Left cardiac atrium (tissue), 4 donors: ENCODE results near the gene FBXO7. TPM values are rescaled to one million over a fixed set of nuclear protein-coding genes. Genes with fewer than 3 reads are reported as not detected.

Experiments used
- ATAC-seq, 2 donors: fragments of 200-7000 bp; cut with Tn5 transposase; one replicate each; pipeline ENCODE4 v1.9.1; 2020; ENCODE audit warnings: mild to moderate bottlenecking in 2 of 2, moderate library complexity in 2 of 2
- DNase-seq: peaks from one replicate; pipeline ENCODE4 v3.0.0-alpha.2; 2020
- intact Hi-C, 2 donors: fragments of 100-400 bp; cut with DNase I; formaldehyde crosslinking; loops; one replicate each; pipeline versions ENCODE4 v1.14.1 to v1.15.1; 2022 to 2023
- total RNA-seq, 2 donors: library from RNA; stranded (reverse); fragmentation: NEBNext Ultra II Directional; extraction: Animal tissue kit (Norgen Biotek cat#: 25700); gene quantifications; one replicate each; pipeline ENCODE4 v1.2.1, GENCODE V29; 2021
- donor health status: DM: no; HTN: yes; CAD: no.
- donor health status: DM: no; HTN: yes; CAD: no; lungs with severe emphysema.
- donor health status: DM: yes; HTN: yes; CAD: no.
- donor health status: Dilated cardiomyopathy.

FBXO7 gene
- total RNA-seq, 2 donors from 2014 or later, result 40.0 to 48.4 TPM

GRCh38 chr22:32542677-32543357 lies 68.2 kb downstream of the FBXO7 start:
- ATAC-seq, result peak; percentile 81 to 84
- DNase-seq, result peak; percentile 59
- intact Hi-C loops, result loop anchor here in 1 of 2 donors (5.0 kb wide), 1 partner anchor 74 kb away; no protein-coding TSS in a partner anchor

- intact Hi-C loops, result loop anchor here in 1 of 2 donors (5.0 kb wide), 1 partner anchor 72 kb away; no protein-coding TSS in a partner anchor
- no peak for DNase-seq
Observed at GRCh38 chr22:32544953-32545558, 70.4 kb downstream of the FBXO7 start.

GRCh38 chr22:32545801-32546200 lies 71.2 kb downstream of the FBXO7 start:
- peak in 1 of 2 donors; percentile 34 for ATAC-seq
- intact Hi-C loops, result no loop called here
- DNase-seq, result peak; percentile 40

More at GRCh38 chr22:32544953-32545558, 70.4 kb downstream of the FBXO7 start:
- ATAC-seq, result no peak

GRCh38 chr22:32546496-32546895 lies 71.9 kb downstream of the FBXO7 start:
- no peak for DNase-seq
- intact Hi-C loops, result no loop called here
- peak; percentile 29 to 45 for ATAC-seq

- DNase-seq, result no peak
- no peak for ATAC-seq
- intact Hi-C loops, result no loop called here
Observed at GRCh38 chr22:32546935-32547334, 72.3 kb downstream of the FBXO7 start.

- intact Hi-C loops, result no loop called here
- ATAC-seq (no peak), DNase-seq (no peak)
Observed at GRCh38 chr22:32548039-32548438, 73.4 kb downstream of the FBXO7 start.

Other genes with a start within 250 kb of the FBXO7 start
- gene SLC5A4, start 219.5 kb upstream of the FBXO7 start, total RNA-seq, result under 1 TPM in 1 of 2 donors, not detected in 1; 0.31 TPM
- not detected for gene RFPL3, start 116.9 kb upstream of the FBXO7 start, total RNA-seq
- 10 to 100 TPM; 40.6 to 50.3 TPM for gene RTCB, start 62.6 kb upstream of the FBXO7 start, total RNA-seq
- not detected for gene BPIFC, start 10.4 kb upstream of the FBXO7 start, total RNA-seq